Nephron (organoid): ENCODE data around the gene MYOZ1.

ENCODE experiments used
- H3K27ac Mint-ChIP-seq, 3 experiments: 2 replicates each; pipeline ENCODE4 v1.8.0; 2020; ENCODE audit warnings: mixed read lengths in 3 of 3, mild to moderate bottlenecking in 2 of 3, moderate library complexity in 1 of 3
- H3K27me3 Mint-ChIP-seq: 2 replicates; pipeline ENCODE4 v1.8.0; 2021; ENCODE audit warnings: low read depth, mild to moderate bottlenecking, moderate library complexity, mixed read lengths
- H3K36me3 Mint-ChIP-seq: 2 replicates; pipeline ENCODE4 v1.8.0; 2020; ENCODE audit warnings: low read depth, mixed read lengths
- H3K4me1 Mint-ChIP-seq: 2 replicates; pipeline ENCODE4 v1.8.0; 2020; ENCODE audit warnings: mixed read lengths
- H3K4me3 Mint-ChIP-seq, 3 experiments: 2 replicates each; pipeline ENCODE4 v1.8.0; 2020; ENCODE audit warnings: mild to moderate bottlenecking in 3 of 3, mixed read lengths in 3 of 3, moderate library complexity in 2 of 3
- H3K9me3 Mint-ChIP-seq: 2 replicates; pipeline ENCODE4 v1.8.0; 2020; ENCODE audit warnings: mixed read lengths
- TF ChIP-seq, protein P1 (sequence below), 3 experiments: fragments of 200-600 bp; sonication (generic); IDR thresholded peaks; one replicate each; pipeline ENCODE4 v1.5.0; 2021; ENCODE audit warnings: antibody characterized with exemption in 3 of 3; ENCODE audit not compliant: unreplicated experiment in 3 of 3

The MYOZ1 gene

DNA sequence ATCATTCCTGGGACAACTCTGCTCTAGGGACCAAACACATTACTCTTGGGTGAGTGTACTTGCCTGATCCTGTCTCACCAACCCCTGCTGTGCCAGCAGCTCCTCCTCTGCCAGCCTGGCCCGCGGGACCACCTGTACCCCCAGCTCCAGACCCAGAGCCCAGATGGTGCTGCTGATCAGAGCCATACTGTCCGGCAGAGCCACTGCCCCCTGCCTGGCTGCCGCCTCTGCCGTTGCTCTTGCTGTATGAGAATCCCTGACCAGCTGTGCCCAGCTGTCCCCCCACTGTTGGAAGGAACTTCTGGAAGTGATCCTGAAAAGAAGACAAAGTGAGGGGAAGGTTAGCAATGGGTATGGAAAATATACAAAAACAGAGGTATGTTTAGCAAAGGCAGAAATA, 6.9 kb downstream of the MYOZ1 start:
- Mint-ChIP-seq H3K27ac (no peak overlapping the region), H3K9me3 (no peaks in the 10 kb centered on the region)

DNA sequence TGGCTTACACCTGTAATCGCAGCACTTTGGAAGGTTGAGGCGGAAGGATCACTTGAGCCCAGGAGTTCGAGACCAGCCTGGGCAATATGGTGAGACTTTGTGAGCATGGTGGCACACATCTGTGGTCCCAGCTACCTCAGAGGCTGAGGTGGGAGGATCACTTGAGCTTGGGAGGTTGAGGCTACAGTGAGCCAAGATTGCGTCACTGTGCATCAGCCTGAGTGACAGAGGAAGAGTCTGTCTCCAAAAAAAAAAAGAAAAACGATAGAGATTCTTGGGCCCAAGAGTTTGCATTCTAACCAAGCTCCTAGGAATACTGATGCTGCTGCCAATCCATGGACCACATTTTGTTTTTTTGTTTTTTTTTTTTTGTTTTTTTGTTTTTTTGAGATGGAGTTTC, 12.1 kb downstream of the MYOZ1 start:
- TF ChIP-seq, protein P1, sequence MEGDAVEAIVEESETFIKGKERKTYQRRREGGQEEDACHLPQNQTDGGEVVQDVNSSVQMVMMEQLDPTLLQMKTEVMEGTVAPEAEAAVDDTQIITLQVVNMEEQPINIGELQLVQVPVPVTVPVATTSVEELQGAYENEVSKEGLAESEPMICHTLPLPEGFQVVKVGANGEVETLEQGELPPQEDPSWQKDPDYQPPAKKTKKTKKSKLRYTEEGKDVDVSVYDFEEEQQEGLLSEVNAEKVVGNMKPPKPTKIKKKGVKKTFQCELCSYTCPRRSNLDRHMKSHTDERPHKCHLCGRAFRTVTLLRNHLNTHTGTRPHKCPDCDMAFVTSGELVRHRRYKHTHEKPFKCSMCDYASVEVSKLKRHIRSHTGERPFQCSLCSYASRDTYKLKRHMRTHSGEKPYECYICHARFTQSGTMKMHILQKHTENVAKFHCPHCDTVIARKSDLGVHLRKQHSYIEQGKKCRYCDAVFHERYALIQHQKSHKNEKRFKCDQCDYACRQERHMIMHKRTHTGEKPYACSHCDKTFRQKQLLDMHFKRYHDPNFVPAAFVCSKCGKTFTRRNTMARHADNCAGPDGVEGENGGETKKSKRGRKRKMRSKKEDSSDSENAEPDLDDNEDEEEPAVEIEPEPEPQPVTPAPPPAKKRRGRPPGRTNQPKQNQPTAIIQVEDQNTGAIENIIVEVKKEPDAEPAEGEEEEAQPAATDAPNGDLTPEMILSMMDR (IDR thresholded peaks at IDR 0.05; ENCODE audit: unreplicated experiment in 3 of 3): no peak
- Mint-ChIP-seq H3K27ac (no peak overlapping the region), H3K4me1 (peaks cover 17% of the 10 kb centered on the region)

More for the DNA sequence above, 6.9 kb downstream of the MYOZ1 start:
- TF ChIP-seq, protein P1 (IDR thresholded peaks at IDR 0.05; ENCODE audit: unreplicated experiment in 3 of 3): no peak
- H3K36me3 Mint-ChIP-seq: no peaks in the 10 kb centered on the region
- peaks cover 4% of the 10 kb centered on the region for H3K4me1 Mint-ChIP-seq
- H3K27me3 Mint-ChIP-seq: peaks cover 7% of the 10 kb centered on the region
- H3K4me3 Mint-ChIP-seq: no peak overlapping the region

DNA sequence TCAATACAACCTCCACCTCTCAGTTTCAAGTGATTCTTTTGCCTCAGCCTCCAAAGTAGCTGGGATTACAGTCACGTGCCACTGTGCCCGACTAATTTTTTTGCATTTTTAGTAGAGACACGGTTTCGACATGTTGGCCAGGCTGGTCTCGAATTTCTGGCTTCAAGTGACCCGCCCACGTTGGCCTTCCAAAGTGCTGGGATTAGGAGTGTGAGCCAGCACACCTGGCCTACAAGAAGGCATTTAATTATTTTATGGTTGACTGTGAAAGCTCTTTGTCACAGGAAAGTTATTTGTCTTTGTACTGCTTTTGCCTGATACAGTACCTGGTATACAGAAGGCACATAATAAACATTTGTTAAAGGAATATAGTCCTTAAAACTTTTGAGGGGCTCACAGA, 12.9 kb downstream of the MYOZ1 start:
- Mint-ChIP-seq H3K9me3 (no peaks in the 10 kb centered on the region), H3K36me3 (no peaks in the 10 kb centered on the region), H3K4me1 (peaks cover 22% of the 10 kb centered on the region), H3K27ac (no peak overlapping the region), H3K4me3 (peak overlapping the region in 2 of 3 experiments; percentile 17 to 32), H3K27me3 (no peaks in the 10 kb centered on the region)
- TF ChIP-seq, protein P1 (IDR thresholded peaks at IDR 0.05; ENCODE audit: unreplicated experiment in 3 of 3): no peak

More for the DNA sequence above, 12.1 kb downstream of the MYOZ1 start:
- Mint-ChIP-seq H3K9me3 (no peaks in the 10 kb centered on the region), H3K4me3 (no peak overlapping the region), H3K27me3 (no peaks in the 10 kb centered on the region), H3K36me3 (no peaks in the 10 kb centered on the region)

DNA sequence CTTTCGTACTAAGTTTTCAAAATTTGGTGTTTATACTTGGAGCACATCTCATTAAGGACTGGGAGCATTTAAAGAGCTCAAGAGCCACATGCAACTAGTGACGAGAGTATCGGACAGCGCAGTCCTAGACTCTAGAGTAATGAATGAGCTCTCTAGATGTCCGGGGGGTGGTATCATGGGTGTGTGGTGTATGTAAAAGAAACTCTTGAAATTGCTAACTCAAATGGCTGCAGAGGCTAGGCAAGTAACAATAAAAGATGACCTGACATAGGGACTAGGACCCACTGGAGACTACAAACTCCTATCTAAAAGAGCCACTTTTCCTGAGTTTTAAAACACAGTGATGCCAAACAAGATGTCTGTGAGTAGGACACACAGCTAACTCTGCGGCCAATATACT, 14.0 kb downstream of the MYOZ1 start:
- TF ChIP-seq, protein P1 (IDR thresholded peaks at IDR 0.05; ENCODE audit: unreplicated experiment in 3 of 3): no peak

DNA sequence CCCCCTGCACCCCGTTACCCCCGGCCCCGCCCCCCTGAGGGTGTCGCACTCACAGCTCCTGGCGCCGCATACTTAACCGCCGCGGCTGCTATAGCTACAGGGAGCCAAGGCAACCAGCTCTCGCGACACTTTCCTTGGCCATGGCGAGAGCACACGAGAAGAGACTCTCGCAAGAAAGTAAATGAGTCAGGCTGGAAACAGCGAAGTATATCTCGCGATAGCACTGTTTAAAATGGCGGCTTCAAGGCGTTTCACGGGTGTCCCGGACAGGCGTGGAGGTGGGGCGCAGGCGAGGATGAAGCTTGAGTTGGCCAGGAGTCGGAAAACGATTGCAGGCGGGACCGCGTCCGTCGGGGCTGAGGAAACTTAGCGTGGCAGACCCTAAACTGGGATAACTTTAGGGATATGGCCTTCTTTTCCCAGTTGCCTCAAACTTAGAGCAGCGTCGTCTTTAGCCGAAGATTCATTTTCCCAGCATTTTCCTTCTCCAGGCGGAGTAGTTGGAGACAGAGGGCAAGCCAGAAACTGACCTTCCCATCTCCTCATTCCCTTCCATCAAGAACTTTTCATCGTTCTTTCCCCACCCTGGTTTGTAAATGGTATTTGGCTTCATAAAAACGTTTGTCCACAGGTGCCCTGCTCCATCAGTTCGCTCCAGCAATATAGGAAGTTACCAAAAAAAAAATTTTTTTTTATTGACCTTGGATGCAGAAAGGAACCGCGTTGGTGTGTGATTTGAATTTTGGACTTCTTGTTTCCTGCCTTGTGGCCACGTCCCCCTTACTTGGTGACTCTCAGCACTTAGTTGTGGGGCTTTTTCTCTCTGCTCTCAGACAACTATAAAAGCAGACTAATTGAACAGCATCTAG, 15.2 kb downstream of the MYOZ1 start:
- Mint-ChIP-seq H3K27ac (peak overlapping the region; percentile 98 to 99 (median 99)), H3K9me3 (no peaks in the 10 kb centered on the region), H3K27me3 (no peaks in the 10 kb centered on the region), H3K36me3 (peaks cover 3% of the 10 kb centered on the region), H3K4me1 (peaks cover 23% of the 10 kb centered on the region), H3K4me3 (peak overlapping the region; percentile 95 to 97 (median 96))
- TF ChIP-seq, protein P1 (IDR thresholded peaks at IDR 0.05; ENCODE audit: unreplicated experiment in 3 of 3): no peak

More for the DNA sequence above, 14.0 kb downstream of the MYOZ1 start:
- Mint-ChIP-seq H3K27me3 (no peaks in the 10 kb centered on the region), H3K4me3 (peak overlapping the region; percentile 82 to 97 (median 95)), H3K36me3 (no peaks in the 10 kb centered on the region), H3K4me1 (peaks cover 23% of the 10 kb centered on the region), H3K27ac (peak overlapping the region; percentile 43 to 86 (median 78)), H3K9me3 (no peaks in the 10 kb centered on the region)
